RCC 7860 (cell line): Measurements from ENCODE around the gene SERPINF2.
"Not testable (repeated sequence)": the region's sequence is repeated elsewhere in the genome, so short reads cannot be mapped to it uniquely, and the experiment has no call there.

Experiments used
- DNase-seq: peaks from one replicate; pipeline ENCODE4 v3.0.0-alpha.2; 2015; ENCODE audit warnings: low spot score
- FAIRE-seq: peaks from 2 replicates; lab custom pipeline; 2012; peaks lifted over from hg19 to GRCh38; lab: Jason Lieb, UNC

The SERPINF2 gene

GRCh38 chr17:1742371-1743087 lies at the start of gene SERPINF2:
Gene SERPINF2, plus strand, starts transcription at chr17:1742871. Its CDS starts 2,125 bp downstream, at chr17:1744996.
- DNase-seq (no peak), FAIRE-seq (no peak)

DNA sequence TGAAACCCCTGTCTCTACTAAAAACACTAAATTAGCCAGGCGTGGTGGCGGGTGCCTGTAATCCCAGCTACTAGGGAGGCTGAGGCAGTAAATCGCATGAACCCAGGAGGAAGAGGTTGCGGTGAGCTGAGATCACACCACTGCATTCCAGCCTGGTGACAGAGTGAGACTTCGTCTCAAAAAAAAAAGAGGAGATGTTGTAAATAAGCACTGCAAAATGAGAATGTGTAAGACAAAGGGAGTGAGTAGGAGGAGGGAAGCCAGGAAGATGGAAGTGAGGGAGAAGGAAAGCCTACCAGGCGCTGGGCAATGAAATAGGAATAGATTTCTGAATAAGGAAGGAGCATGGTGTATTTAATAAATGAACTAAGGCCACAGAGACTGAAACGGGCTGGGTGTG lies 49.3 kb upstream of the SERPINF2 start:
- no peak for FAIRE-seq
- DNase-seq = no peak

DNA sequence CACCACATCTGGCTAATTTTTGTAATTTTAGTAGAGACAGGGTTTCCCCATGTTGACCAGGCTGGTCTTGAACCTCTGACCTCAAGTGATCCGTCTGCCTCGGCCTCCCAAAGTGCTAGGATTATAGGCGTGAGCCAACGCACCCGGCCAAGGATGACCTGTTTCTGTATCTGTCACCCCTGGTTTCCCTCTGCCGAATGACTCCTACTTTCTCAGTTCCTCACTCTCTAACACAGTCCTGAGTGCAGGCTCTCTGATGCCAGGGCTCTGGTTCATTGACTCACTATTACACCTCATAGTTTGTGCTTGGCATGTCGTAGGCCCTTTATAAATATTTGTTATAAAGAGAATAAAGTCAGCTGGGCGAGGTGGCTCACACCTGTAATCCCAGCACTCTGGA lies 47.3 kb upstream of the SERPINF2 start:
- DNase-seq (no peak), FAIRE-seq (no peak)

DNA sequence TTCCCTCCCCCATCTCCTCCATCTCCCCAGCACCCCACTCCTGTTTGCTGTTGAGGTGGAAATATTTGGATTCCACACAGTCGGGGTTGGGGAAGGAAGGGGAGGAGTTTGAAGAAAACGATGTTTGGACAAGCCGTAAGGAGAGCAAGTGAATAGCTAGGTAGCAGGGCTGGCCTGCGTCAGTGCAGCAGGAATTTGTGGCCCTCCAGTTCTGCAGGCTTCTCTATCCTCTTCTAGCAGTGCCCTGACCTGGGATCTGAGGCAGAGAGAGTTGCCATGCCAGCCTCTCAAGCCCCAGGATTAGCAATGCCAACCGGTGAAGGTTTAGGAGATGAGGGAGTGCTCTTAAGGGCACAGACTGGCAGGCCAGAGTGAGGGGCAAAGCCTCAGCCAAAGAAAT lies 45.0 kb upstream of the SERPINF2 start:
- FAIRE-seq (no peak), DNase-seq (no peak)

DNA sequence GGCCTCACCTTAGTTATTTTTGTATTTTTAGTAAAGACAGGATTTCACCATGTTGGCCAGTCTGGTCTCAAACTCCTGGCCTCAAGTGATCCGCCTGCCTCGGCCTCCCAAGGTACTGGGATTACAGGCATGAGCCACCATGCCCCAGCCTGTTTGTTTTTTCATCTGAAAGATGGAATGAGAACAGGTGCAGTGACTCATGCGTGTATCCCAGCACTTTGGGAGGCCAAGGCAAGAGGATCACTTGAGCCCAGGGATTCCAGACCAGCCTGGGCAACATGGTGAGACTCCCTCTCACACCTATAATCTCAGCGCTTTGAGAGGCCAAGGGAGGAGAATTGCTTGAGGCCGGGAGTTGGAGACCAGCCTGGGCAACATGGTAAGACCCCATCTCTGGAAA lies 42.8 kb upstream of the SERPINF2 start:
- FAIRE-seq, DNase-seq: not testable (repeated sequence)

DNA sequence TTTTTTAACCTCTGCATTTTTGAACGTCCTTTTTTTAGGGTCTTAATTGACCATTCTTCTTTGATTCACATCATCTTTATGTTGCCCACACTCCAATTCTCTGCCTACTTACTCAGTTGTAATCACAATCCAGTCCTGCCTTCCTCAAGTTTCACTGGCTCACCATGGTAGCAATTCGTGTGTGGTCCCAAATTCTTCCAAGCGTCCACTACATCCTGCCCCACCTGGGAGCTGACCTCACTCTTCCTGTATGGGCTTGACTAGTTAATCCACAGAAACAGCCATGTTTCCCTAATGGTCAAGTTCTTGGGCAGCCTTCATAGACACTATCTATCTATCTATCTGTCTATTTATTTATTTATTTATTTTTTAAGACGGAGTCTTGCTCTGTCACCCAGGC lies 39.6 kb upstream of the SERPINF2 start:
- FAIRE-seq (no peak), DNase-seq (no peak)

DNA sequence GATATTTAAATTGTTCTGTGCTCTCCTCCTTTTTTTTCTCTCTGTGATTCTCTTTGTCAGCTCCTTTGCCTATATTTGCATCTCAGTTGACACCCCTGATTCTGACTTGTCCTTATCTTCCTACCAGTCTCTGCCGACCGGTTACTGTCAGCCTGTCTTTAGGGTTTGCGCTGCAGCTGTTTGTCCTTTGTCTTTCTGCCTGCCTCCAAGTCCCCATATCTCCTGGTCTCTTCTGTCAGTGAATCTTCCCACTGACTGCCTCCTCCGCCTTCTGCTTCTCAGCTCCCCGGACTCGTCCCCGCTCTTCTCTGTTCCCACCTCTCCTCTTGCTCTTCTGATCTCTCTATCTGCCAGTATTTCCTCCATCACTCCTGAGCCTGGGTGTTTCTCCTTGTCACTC lies 37.7 kb upstream of the SERPINF2 start:
- no peak for DNase-seq
- no peak for FAIRE-seq

DNA sequence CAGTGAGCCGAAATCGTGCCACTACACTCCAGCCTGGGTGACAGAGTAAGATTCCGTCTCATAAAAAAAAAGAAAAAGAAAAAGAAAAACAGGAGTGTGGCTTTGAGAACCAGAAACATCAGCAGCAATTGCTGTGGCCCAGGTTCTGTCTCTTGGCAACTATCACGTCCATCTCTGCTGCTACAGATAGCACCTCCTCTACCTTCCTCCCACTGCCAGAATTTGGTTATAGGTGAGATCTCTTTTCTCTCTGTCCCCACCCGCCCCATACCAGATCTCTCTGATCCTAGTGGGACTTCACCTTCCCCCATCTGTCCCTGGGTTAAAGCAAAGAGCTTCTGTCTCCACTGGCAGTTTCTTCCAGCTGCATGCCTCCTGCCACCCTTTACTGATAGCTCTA lies 35.6 kb upstream of the SERPINF2 start:
- no peak for DNase-seq
- FAIRE-seq = no peak

- not testable (repeated sequence) for FAIRE-seq, DNase-seq
These were observed 33.8 kb upstream of the SERPINF2 start for GRCh38 chr17:1708791-1709346.

GRCh38 chr17:1709403-1709951 lies 33.2 kb upstream of the SERPINF2 start:
- DNase-seq (no peak), FAIRE-seq (no peak)

- DNase-seq (no peak), FAIRE-seq (no peak)
These were observed 32.5 kb upstream of the SERPINF2 start, which contains the start of gene TLCD2 for GRCh38 chr17:1709971-1710806. Gene TLCD2, minus strand, starts transcription at chr17:1710377. Its CDS starts 135 bp downstream, at chr17:1710242.

- FAIRE-seq (no peak), DNase-seq (no peak)
These were observed 31.7 kb upstream of the SERPINF2 start for GRCh38 chr17:1710807-1711553.

GRCh38 chr17:1711804-1712203 lies 30.9 kb upstream of the SERPINF2 start:
- DNase-seq (no peak), FAIRE-seq (no peak)

GRCh38 chr17:1712271-1712670 lies 30.4 kb upstream of the SERPINF2 start:
- no peak for DNase-seq
- FAIRE-seq = no peak

DNA sequence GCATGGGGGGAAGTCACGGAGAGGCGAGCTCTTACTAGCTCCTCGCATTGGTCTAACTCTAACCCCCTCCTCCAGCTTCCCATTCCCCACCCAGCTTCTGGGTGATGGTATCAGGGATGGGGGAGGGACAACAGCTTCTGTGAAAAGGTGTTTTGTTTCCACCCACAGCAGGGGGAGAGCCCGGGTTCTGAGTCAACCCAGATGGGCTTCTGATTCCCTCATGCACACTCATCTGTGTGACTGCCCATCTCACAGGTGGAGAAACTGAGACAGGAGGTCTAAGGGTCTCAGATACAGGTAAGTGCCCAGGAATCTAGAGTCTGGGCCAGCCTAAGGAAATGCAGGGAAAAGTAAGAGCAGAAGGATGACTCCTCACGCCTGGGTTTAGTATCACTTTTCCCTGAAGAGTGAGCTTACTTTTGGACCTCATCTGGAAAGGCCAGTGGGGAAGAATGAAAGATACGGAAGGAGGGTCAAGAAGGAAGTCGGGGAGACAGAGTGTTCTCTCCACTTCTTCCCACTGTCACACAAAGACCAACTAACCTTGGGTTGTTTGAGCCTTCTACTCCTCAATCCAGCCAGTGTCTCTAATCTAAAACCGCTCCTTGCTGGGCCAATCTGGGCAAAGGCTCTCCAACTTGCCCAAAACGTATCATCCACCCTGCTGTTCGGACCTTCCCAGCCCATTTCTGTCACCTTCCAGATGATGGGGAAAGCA lies 29.4 kb upstream of the SERPINF2 start:
- FAIRE-seq (no peak), DNase-seq (no peak)

- FAIRE-seq (no peak), DNase-seq (peak; percentile 31)
These were observed 28.7 kb upstream of the SERPINF2 start for GRCh38 chr17:1713878-1714426.

DNA sequence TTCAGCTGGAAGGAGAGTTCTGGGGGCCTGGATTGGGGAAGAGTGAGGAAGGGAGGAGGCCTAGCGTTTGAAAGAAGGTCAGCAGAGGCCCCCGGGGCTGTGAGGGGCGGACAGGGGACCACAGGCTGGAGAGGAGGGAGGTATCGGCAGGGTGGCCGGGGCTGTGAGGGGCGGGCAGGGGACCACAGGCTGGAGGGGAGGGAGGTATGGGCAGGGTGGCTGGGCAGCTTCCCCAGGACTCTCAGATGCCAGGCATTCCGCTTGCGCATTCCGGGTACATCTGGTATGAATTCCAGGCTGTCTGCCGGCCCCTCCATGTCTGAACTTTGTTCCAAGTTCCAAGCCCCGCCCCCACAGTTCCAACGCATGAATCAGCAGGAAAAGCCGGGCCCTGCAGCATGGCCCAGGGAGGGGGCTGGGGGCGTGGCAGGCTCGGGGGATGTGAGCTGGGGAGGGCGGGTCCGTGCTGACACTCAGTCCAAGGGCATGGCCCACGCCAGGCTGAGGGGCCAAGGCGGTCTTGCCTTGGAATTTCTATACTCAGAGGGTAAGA lies 28.2 kb upstream of the SERPINF2 start:
- FAIRE-seq = peak; percentile 74

GRCh38 chr17:1714980-1715802 lies 27.5 kb upstream of the SERPINF2 start:
- DNase-seq (peak; percentile 80), FAIRE-seq (no peak)

More for the DNA sequence above, 28.2 kb upstream of the SERPINF2 start:
- peak; percentile 91 for DNase-seq

- DNase-seq = no peak
- FAIRE-seq = no peak
These were observed 26.9 kb upstream of the SERPINF2 start for GRCh38 chr17:1715803-1716075.
